ENCODE data around the gene TRIAP1. TPM values are rescaled to one million over a fixed set of nuclear protein-coding genes. Genes with fewer than 3 reads are reported as not detected.

The TRIAP1 gene
- total RNA-seq, 2 donors from 2014 or later, result 28.9 to 36.2 TPM

- no peaks in the 10 kb centered on the region for H3K9me3 Mint-ChIP-seq
- no peaks in the 10 kb centered on the region for H3K4me1 Mint-ChIP-seq (ENCODE audit: low read depth in 2 of 2)
- DNase-seq (ENCODE audit: low spot score) (no peak), ATAC-seq (no peak)
- peaks cover 0 to 5% of the 10 kb centered on the region in 2 donors for H3K27me3 Mint-ChIP-seq
- H3K27ac Mint-ChIP-seq, result no peak overlapping the region
- H3K36me3 Mint-ChIP-seq, result no peaks in the 10 kb centered on the region
- no peak overlapping the region for H3K4me3 Mint-ChIP-seq
Observed at GRCh38 chr12:120404271-120404670, 41.9 kb downstream of the TRIAP1 start.

GRCh38 chr12:120403869-120404268 is 42.3 kb downstream of the TRIAP1 start:
- Mint-ChIP-seq H3K27ac (no peak overlapping the region), H3K36me3 (no peaks in the 10 kb centered on the region), H3K27me3 (peaks cover 0 to 5% of the 10 kb centered on the region in 2 donors), H3K9me3 (no peaks in the 10 kb centered on the region), H3K4me3 (no peak overlapping the region), H3K4me1 (ENCODE audit: low read depth in 2 of 2) (no peaks in the 10 kb centered on the region)
- ATAC-seq (no peak), DNase-seq (ENCODE audit: low spot score) (no peak)

GRCh38 chr12:120402217-120402616 is 44.0 kb downstream of the TRIAP1 start:
- H3K27ac Mint-ChIP-seq, result no peak overlapping the region

GRCh38 chr12:120399531-120399930 is 46.7 kb downstream of the TRIAP1 start:
- peaks cover 17 to 23% of the 10 kb centered on the region in 2 donors for H3K27me3 Mint-ChIP-seq
- no peaks in the 10 kb centered on the region for H3K36me3 Mint-ChIP-seq
- DNase-seq (ENCODE audit: low spot score), result no peak
- H3K9me3 Mint-ChIP-seq, result no peaks in the 10 kb centered on the region
- H3K27ac Mint-ChIP-seq, result no peak overlapping the region
- no peak for ATAC-seq
- no peak overlapping the region for H3K4me3 Mint-ChIP-seq
- H3K4me1 Mint-ChIP-seq (ENCODE audit: low read depth in 2 of 2), result no peaks in the 10 kb centered on the region

More at GRCh38 chr12:120402217-120402616, 44.0 kb downstream of the TRIAP1 start:
- peaks cover 0 to 11% of the 10 kb centered on the region in 2 donors for H3K27me3 Mint-ChIP-seq
- no peak overlapping the region for H3K4me3 Mint-ChIP-seq
- H3K4me1 Mint-ChIP-seq (ENCODE audit: low read depth in 2 of 2), result no peaks in the 10 kb centered on the region
- DNase-seq (ENCODE audit: low spot score), result no peak
- no peak for ATAC-seq
- no peaks in the 10 kb centered on the region for H3K36me3 Mint-ChIP-seq
- H3K9me3 Mint-ChIP-seq, result no peaks in the 10 kb centered on the region

GRCh38 chr12:120397824-120398540 is 48.2 kb downstream of the TRIAP1 start:
- H3K36me3 Mint-ChIP-seq, result no peaks in the 10 kb centered on the region
- no peaks in the 10 kb centered on the region for H3K4me1 Mint-ChIP-seq (ENCODE audit: low read depth in 2 of 2)
- H3K4me3 Mint-ChIP-seq, result no peak overlapping the region
- no peaks in the 10 kb centered on the region for H3K9me3 Mint-ChIP-seq
- no peak for DNase-seq (ENCODE audit: low spot score)
- ATAC-seq, result no peak
- H3K27me3 Mint-ChIP-seq, result peaks cover 17 to 23% of the 10 kb centered on the region in 2 donors
- H3K27ac Mint-ChIP-seq, result no peak overlapping the region

- no peak for DNase-seq (ENCODE audit: low spot score)
- Mint-ChIP-seq H3K27me3 (peaks cover 17 to 30% of the 10 kb centered on the region in 2 donors), H3K36me3 (no peaks in the 10 kb centered on the region), H3K4me1 (ENCODE audit: low read depth in 2 of 2) (no peaks in the 10 kb centered on the region), H3K27ac (no peak overlapping the region), H3K9me3 (no peaks in the 10 kb centered on the region), H3K4me3 (no peak overlapping the region)
- no peak for ATAC-seq
Observed at GRCh38 chr12:120394483-120395367, 51.5 kb downstream of the TRIAP1 start.

Other genes starting within 250 kb of the TRIAP1 start
- gene RPLP0, start 245.3 kb downstream of the TRIAP1 start, total RNA-seq, result 1,000 to 10,000 TPM; 1,757 to 2,186 TPM
- 100 to 1,000 TPM; 133 to 160 TPM for gene PXN, start 180.7 kb downstream of the TRIAP1 start, total RNA-seq
- 1,000 to 10,000 TPM; 6,345 to 8,722 TPM for gene RNU4-2, start 154.5 kb downstream of the TRIAP1 start, total RNA-seq
- 1,000 to 10,000 TPM; 1,386 to 2,161 TPM for gene RNU4-1, start 153.1 kb downstream of the TRIAP1 start, total RNA-seq
- 1 to 10 TPM; 2.4 to 2.6 TPM for gene SIRT4, start 144.1 kb downstream of the TRIAP1 start, total RNA-seq
- not detected for gene PLA2G1B, start 118.6 kb downstream of the TRIAP1 start, total RNA-seq
- not detected for gene MSI1, start 77.2 kb downstream of the TRIAP1 start, total RNA-seq
- 100 to 1,000 TPM; 320 to 343 TPM for gene COX6A1, start 8.3 kb downstream of the TRIAP1 start, total RNA-seq
- gene GATC, start 60 bp upstream of the TRIAP1 start, total RNA-seq, result 10 to 100 TPM; 28.2 to 31.8 TPM
- gene SRSF9, start 23.4 kb upstream of the TRIAP1 start, total RNA-seq, result 100 to 1,000 TPM; 246 to 331 TPM
- 100 to 1,000 TPM; 207 to 267 TPM for gene DYNLL1, start 49.7 kb upstream of the TRIAP1 start, total RNA-seq
- gene COQ5, start 82.8 kb upstream of the TRIAP1 start, total RNA-seq, result 10 to 100 TPM; 27.5 to 27.9 TPM
- gene RNF10, start 88.0 kb upstream of the TRIAP1 start, total RNA-seq, result 100 to 1,000 TPM; 241 to 279 TPM
- gene POP5, start 135.0 kb upstream of the TRIAP1 start, total RNA-seq, result 10 to 100 TPM; 51.2 to 69.4 TPM
- under 1 TPM in 1 of 2 donors, not detected in 1; 0.24 TPM for gene CABP1, start 194.2 kb upstream of the TRIAP1 start, total RNA-seq
- gene MLEC, start 240.8 kb upstream of the TRIAP1 start, total RNA-seq, result 100 to 1,000 TPM; 115 to 158 TPM